ENCODE results near the gene OR2M3.

OR2M3 gene, protein sequence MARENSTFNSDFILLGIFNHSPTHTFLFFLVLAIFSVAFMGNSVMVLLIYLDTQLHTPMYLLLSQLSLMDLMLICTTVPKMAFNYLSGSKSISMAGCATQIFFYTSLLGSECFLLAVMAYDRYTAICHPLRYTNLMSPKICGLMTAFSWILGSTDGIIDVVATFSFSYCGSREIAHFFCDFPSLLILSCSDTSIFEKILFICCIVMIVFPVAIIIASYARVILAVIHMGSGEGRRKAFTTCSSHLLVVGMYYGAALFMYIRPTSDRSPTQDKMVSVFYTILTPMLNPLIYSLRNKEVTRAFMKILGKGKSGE

DNA sequence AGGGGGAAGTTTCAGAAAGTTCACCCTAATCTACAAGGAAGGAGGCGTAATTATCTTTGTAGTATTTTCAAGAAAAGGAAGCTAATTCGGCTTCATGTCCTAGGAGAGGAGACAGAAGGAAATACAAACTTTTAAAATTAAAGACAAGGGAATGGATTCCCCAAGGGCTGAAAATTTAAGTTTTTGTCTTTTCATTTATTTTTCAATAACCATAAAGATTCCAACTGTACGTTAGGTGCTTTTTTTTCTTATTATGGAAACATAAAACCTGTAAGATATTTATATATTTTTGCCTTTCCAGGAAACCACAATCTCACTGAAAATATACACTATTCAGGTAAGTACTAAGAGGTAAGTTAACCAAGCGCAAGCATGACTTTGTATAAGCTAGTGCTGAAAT, at the start of gene OR2M3:
Gene OR2M3, plus strand, starts transcription at position 301 of the 400 bp plus-strand sequence. CDS start 5,803 bp downstream, outside the sequence.
- TF ChIP-seq GATA2 (IDR thresholded peaks at IDR 0.05; ENCODE audit: low read depth, low read length) (no peak), GATA3 (IDR thresholded peaks at IDR 0.05; ENCODE audit: low read depth, low read length) (no peak)

DNA sequence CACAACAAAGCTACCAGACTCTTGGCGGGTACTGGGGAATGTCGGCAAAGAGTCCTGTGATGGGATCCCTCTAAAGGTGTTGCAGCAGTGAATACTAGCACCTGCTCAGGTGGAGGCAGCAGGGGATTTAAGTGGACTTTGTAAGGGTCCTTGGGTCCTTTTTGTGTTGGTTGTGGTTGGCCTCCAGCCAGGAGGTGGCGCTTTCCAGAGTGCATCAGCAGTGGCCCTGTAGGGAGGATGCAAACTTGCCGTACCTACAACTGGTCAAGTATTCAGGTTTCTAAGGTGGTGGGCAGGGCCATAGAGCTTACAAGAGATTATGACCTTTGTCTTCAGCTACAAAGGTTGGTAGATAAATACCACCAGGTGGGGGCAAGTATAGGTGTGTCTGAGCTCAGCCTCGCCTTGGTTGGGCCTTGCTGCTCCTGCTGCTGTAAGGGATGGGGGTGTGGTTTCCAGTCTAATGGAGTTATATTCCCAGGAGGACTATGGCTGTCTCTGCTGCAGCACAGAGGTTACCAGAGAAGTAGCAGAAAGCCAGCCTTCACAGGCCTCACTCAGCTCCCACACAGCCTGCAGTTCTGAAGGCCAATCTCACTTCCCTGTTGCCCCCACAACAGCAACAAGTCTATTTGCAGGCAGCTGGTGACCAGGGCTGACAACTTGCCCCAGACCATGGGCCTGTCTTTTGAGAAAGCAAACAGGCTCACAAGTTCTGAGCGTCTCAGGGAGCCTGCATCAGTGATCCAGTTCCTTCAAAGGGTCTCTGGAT, 44.8 kb upstream of the OR2M3 start:
- TF ChIP-seq GATA2 (IDR thresholded peaks at IDR 0.05; ENCODE audit: low read depth, low read length) (no peak), GATA3 (IDR thresholded peaks at IDR 0.05; ENCODE audit: low read depth, low read length) (no peak)

DNA sequence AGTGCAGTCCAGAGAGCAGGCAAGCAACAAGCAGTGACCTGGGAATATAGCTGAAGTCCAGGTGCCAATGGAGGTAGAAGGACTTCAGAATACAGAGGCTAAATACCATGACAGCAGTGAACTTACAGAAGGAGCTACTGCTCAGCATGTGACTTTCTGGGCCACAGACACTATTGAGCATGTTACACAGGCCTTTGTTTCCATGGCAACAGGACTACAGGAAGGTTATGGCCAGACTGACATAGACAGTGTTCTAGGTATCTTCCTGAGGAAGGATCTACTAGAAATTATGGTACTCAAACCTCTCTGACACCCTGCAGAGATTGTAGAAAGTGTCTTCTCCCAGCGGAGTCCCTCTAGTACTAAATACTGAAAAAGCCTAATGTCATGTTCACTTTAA, 41.1 kb upstream of the OR2M3 start:
- TF ChIP-seq GATA2 (IDR thresholded peaks at IDR 0.05; ENCODE audit: low read depth, low read length) (no peak), GATA3 (IDR thresholded peaks at IDR 0.05; ENCODE audit: low read depth, low read length) (no peak)

DNA sequence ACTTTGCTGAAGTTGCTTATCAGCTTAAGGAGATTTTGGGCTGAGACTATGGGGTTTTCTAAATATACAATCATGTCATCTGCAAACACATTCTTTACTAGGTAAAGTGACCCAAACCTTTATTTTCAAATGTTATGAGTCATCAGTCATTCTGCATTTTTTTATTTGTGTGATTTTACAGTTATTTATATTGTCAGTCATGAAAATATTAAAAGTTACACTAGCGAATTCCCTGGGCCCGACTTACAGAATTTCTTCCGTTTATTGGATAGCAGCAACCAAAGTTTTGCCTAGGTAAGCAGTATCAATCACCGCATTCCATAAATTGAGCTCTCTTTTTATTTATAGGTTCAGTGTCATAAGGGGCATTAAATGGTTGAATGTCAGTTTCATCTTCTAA, 38.3 kb upstream of the OR2M3 start:
- no peak for TF ChIP-seq GATA2 (IDR thresholded peaks at IDR 0.05; ENCODE audit: low read depth, low read length)
- no peak for TF ChIP-seq GATA3 (IDR thresholded peaks at IDR 0.05; ENCODE audit: low read depth, low read length)

DNA sequence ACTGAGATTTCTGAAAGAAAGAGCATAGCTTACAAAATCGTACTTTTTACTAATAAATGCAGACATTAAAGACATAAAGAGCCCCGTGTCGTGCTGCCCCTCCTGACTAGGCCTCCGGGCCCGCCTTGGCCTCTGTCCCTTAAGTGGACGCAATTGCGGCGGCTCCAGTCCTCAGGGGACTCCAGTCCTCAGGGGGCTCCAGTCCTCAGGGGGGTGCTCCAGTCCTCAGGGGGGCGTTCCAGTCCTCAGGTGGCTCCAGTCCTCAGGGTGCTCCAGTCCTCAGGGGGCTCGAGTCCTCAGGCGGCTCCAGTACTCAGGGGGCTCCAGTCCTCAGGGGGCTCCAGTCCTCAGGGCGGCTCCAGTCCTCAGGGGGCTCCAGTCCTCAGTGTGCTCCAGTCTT, 33.0 kb upstream of the OR2M3 start:
- TF ChIP-seq GATA2 (IDR thresholded peaks at IDR 0.05; ENCODE audit: low read depth, low read length): no peak
- TF ChIP-seq GATA3 (IDR thresholded peaks at IDR 0.05; ENCODE audit: low read depth, low read length): no peak

DNA sequence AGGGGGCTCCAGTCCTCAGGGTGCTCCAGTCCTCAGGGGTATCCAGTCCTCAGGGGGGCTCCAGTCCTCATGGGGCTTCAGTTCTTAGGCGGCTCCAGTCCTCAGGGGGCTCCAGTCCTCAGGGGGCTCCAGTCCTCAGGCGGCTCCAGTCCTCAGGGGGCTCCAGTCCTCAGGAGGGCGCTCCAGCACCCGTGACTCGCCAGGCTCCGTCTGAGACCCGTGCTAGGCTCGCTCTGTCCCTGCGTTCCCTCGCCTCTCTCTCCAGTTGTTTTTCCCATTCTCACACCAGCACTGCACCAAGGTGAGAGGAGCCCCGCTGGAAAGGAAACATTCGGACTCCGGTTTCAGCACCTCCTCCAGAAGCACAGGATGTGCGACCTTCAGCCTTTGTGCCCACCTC, 31.9 kb upstream of the OR2M3 start:
- TF ChIP-seq GATA2 (IDR thresholded peaks at IDR 0.05; ENCODE audit: low read depth, low read length): no peak
- no peak for TF ChIP-seq GATA3 (IDR thresholded peaks at IDR 0.05; ENCODE audit: low read depth, low read length)

DNA sequence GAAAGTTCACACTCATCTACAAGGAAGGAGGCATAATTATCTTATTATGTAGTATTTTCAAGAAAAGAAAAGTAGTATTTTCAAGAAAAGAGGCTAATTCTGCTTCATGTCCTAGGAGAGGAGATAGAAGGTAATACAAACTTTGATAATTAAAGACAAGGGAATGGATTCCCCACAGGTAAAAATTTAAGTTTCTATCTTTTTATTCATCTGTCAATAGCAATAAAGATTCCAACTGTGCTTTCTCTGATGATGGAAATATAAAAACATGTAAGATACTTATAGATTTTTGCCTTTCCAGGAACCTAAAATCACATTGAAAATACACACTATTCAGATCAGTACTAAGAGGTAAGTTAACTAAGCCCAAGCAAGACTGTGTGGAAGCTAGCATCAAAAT, 22.5 kb upstream of the OR2M3 start, which contains the start of gene OR2M2:
Gene OR2M2, plus strand, starts transcription at position 301 of the 400 bp plus-strand sequence. CDS start 5,165 bp downstream, outside the sequence.
- TF ChIP-seq GATA2 (IDR thresholded peaks at IDR 0.05; ENCODE audit: low read depth, low read length) (no peak), GATA3 (IDR thresholded peaks at IDR 0.05; ENCODE audit: low read depth, low read length) (no peak)

DNA sequence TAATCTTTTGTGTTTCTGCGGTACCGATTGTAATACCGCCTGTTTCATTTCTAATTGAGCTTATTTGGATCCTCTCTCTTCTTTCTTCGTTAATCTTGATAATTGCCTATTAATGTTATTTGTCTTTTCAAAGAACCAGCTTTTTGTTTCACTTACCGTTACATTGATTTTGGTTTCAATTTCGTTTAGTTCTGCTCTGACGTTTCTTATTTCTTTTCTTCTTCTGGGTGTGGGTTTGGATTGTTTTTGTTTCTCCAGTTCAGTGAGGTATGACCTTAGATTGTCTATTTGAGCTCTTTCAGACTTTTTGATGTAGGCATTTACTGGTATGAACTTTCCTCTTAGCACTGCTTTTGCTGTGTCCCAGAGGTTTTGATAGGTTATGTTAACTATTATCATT, 13.1 kb upstream of the OR2M3 start:
- no peak for TF ChIP-seq GATA3 (IDR thresholded peaks at IDR 0.05; ENCODE audit: low read depth, low read length)
- TF ChIP-seq GATA2 (IDR thresholded peaks at IDR 0.05; ENCODE audit: low read depth, low read length): no peak

DNA sequence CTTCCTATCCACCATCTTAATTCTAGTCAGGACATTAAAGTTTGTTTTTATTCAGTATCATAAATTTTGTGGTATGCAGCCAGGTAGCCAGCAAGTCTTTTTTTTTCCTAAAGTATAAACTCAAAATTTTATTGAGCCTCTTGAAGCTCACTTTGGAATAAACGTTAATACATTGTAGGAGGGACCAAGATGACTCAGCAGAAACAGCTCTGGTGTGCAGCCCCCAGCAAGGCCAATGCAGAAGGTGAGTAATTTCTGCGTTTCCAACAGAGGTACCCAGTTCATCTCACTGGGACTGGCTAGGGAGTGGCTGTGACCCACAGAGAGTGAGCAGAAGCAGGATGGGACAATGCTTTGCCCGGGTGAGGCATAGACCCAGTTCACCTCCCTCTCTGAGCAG, 9.7 kb upstream of the OR2M3 start:
- no peak for TF ChIP-seq GATA2 (IDR thresholded peaks at IDR 0.05; ENCODE audit: low read depth, low read length)
- TF ChIP-seq GATA3 (IDR thresholded peaks at IDR 0.05; ENCODE audit: low read depth, low read length): no peak

DNA sequence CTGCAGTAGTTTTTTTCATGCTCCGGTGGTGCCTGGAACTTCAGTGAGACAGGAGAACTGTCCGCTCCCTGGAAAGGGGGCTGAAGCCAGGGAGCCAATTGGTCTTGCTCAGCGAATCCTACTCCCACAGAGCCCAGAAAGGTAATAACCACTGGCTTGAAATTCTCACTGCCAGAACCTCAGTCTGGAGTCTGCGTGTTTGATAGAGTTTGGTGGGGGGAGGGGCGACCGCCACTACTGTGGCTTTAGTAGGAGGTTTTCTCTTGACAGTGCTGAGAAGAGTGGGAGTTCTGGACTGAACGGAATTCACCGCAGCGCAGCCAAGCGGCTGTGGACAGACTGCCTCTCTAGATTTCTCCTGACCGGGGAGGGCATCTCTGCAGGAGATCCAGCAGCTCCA, 8.0 kb upstream of the OR2M3 start:
- no peak for TF ChIP-seq GATA3 (IDR thresholded peaks at IDR 0.05; ENCODE audit: low read depth, low read length)
- TF ChIP-seq GATA2 (IDR thresholded peaks at IDR 0.05; ENCODE audit: low read depth, low read length): no peak

DNA sequence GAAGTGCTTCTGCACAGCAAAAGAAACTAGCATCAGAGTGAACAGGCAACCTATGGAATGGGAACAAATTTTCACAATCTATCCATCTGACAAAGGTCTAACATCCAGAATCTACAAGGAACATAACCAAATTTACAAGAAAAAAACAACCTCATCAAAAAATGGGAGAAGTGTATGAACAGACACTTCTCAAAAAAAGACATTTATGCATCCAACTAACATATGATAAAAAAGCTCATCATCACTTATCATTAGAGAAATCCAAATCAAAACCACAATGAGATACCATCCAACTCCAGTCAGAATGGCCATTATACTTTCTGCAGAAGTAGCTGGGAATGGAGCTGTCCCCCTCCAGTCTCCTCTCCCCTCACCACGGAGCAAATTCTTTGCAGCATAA, 2.9 kb upstream of the OR2M3 start:
- TF ChIP-seq GATA3 (IDR thresholded peaks at IDR 0.05; ENCODE audit: low read depth, low read length) (no peak), GATA2 (IDR thresholded peaks at IDR 0.05; ENCODE audit: low read depth, low read length) (no peak)

DNA sequence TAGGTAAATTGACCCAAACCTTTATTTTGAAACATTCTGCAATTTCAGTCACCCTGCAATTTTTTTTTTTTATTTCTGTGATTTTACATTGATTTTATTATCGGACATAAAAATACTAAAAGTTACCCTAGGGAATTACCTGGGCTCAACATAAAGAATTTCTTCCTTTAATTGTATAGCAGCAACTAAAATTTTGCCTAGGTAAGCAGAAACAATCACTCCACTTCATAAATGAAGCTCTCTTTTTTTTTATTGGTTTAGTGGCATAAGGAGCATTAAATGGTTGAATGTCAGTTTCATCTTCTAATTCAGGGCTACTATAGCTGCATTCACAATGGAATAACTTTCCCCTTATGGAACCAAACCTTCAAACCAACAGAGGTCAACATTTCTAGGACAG, 18.8 kb downstream of the OR2M3 start:
- no peak for TF ChIP-seq GATA3 (IDR thresholded peaks at IDR 0.05; ENCODE audit: low read depth, low read length)
- TF ChIP-seq GATA2 (IDR thresholded peaks at IDR 0.05; ENCODE audit: low read depth, low read length): no peak

DNA sequence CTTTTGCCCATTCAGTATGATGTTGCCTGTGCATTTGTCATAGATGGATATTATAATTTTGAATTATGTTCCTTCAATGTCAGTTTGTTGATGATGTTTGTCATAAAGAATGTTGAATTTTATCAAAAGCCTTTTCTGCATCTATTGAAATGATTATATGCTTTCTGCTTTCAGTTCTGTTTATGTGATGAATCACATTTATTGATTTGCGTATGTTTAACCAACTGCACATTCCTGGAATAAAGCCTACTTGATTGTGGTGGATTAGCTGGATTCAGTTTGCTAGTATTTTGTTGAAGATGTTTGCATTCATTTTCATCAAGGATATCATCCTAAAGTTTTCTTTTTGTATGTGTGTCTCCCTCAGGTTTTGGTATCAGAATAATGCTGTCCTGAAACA, 28.5 kb downstream of the OR2M3 start:
- no peak for TF ChIP-seq GATA3 (IDR thresholded peaks at IDR 0.05; ENCODE audit: low read depth, low read length)
- no peak for TF ChIP-seq GATA2 (IDR thresholded peaks at IDR 0.05; ENCODE audit: low read depth, low read length)

DNA sequence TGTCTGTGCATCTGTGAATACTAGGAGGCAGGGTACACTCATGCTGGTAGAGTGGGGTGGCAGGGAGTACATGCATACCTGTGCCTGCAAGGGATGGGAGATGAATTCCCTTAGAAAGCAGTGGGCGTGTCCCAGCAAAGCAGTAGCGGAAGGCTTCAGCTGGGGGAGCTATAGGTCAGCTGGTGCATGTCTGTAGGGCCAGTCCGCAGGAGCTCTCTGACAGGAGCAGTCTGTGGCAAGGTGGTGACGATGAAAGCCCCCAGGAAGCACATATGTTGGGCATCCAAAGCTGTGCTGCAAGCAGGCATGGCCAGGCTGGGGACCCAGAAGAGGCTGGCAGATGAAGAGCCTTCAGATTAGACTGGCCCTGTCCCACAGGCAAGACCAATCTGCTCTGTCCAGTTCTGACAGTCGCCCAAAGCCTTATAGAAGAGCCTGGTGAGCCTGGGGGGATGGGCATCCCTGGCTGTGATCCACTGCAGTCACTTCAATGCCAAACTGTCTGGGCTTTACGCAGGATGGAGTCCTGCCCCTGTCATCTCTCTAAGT, 32.4 kb downstream of the OR2M3 start:
- TF ChIP-seq GATA3 (IDR thresholded peaks at IDR 0.05; ENCODE audit: low read depth, low read length) (no peak), GATA2 (IDR thresholded peaks at IDR 0.05; ENCODE audit: low read depth, low read length) (no peak)

DNA sequence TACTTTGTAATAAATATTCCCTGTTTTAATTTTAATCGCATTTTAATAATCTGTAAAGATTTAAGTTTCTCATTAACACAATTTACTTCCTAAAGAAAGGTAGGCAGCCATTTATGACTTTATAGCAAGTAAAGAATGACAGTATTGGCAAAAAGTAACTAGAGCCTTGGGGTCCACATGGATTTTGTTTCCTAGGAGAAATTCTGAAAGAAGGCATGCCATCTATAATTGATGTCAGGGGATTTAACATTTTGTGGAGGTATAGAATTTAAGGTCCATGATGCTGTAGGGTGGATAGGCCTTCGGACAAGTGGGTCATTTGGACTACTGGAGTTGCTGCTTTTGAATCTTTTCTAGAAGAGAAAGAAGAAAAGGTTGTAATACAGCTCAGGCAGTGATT, 34.1 kb downstream of the OR2M3 start, which contains the start of gene OR2M4:
Gene OR2M4, plus strand, starts transcription at position 301 of the 400 bp plus-strand sequence. CDS start 7,512 bp downstream, outside the sequence.
- TF ChIP-seq GATA3 (IDR thresholded peaks at IDR 0.05; ENCODE audit: low read depth, low read length) (no peak), GATA2 (IDR thresholded peaks at IDR 0.05; ENCODE audit: low read depth, low read length) (no peak)
